Duodenal mucosa (tissue), 2 donors: ENCODE data around the gene OPRM1.
"Not testable (repeated sequence)": the region's sequence is repeated elsewhere in the genome, so short reads cannot be mapped to it uniquely, and the experiment has no call there.

Experiments used
- H3K27ac ChIP-seq: one replicate; pipeline ENCODE4 v1.7.0; 2013; ENCODE audit warnings: low read depth, low read length
- H3K27me3 ChIP-seq, 2 donors: one replicate each; pipeline ENCODE4 v1.7.0; 2013; ENCODE audit warnings: low read length in 2 of 2, control low read depth in 1 of 2; ENCODE audit not compliant: insufficient read depth in 2 of 2, control insufficient read depth in 1 of 2
- H3K36me3 ChIP-seq, 2 donors: one replicate each; pipeline ENCODE4 v1.7.0; 2013; ENCODE audit warnings: low read length in 2 of 2, control low read depth in 1 of 2; ENCODE audit not compliant: insufficient read depth in 2 of 2, control insufficient read depth in 1 of 2
- H3K4me1 ChIP-seq, 2 donors: one replicate each; pipeline ENCODE4 v1.7.0; 2013; ENCODE audit warnings: low read length in 2 of 2, control low read depth in 1 of 2; ENCODE audit not compliant: insufficient read depth in 2 of 2, control insufficient read depth in 1 of 2
- H3K4me3 ChIP-seq, 2 donors: one replicate each; pipeline ENCODE4 v1.7.0; 2013; ENCODE audit warnings: low read length in 2 of 2, low read depth in 1 of 2
- H3K9ac ChIP-seq, 2 donors: one replicate each; pipeline ENCODE4 v1.7.0; 2013; ENCODE audit warnings: low read length in 2 of 2, low read depth in 1 of 2
- H3K9me3 ChIP-seq, 2 donors: one replicate each; pipeline ENCODE4 v1.7.0; 2013; ENCODE audit warnings: low read length in 2 of 2, control low read depth in 1 of 2; ENCODE audit not compliant: control insufficient read depth in 1 of 2

The OPRM1 gene

GRCh38 chr6:154078596-154078995, 39.6 kb downstream of the OPRM1 start:
- not testable (repeated sequence) for H3K27ac ChIP-seq, H3K36me3 ChIP-seq, H3K4me3 ChIP-seq, H3K4me1 ChIP-seq, H3K27me3 ChIP-seq, H3K9me3 ChIP-seq, H3K9ac ChIP-seq

- Histone ChIP-seq H3K36me3 (no peaks in the 10 kb centered on the region), H3K4me1 (no peaks in the 10 kb centered on the region), H3K9ac (no peak overlapping the region), H3K9me3 (no peaks in the 10 kb centered on the region), H3K27me3 (no peaks in the 10 kb centered on the region), H3K4me3 (no peak overlapping the region), H3K27ac (no peak overlapping the region)
Measured at GRCh38 chr6:154080461-154081189, 41.6 kb downstream of the OPRM1 start.

- no peak overlapping the region for H3K4me3 ChIP-seq
- no peak overlapping the region for H3K9ac ChIP-seq
- H3K27me3 ChIP-seq: no peaks in the 10 kb centered on the region
- no peaks in the 10 kb centered on the region for H3K36me3 ChIP-seq
- no peaks in the 10 kb centered on the region for H3K9me3 ChIP-seq
- H3K27ac ChIP-seq: no peak overlapping the region
- no peaks in the 10 kb centered on the region for H3K4me1 ChIP-seq
Measured at GRCh38 chr6:154086510-154086909, 47.5 kb downstream of the OPRM1 start.

- Histone ChIP-seq H3K27ac (no peak overlapping the region), H3K9ac (no peak overlapping the region), H3K9me3 (no peaks in the 10 kb centered on the region), H3K27me3 (no peaks in the 10 kb centered on the region), H3K4me3 (no peak overlapping the region), H3K4me1 (no peaks in the 10 kb centered on the region), H3K36me3 (no peaks in the 10 kb centered on the region)
Measured at GRCh38 chr6:154092326-154092962, 53.4 kb downstream of the OPRM1 start.

- H3K27ac ChIP-seq: no peak overlapping the region
- H3K9me3 ChIP-seq: no peaks in the 10 kb centered on the region
- H3K4me1 ChIP-seq: no peaks in the 10 kb centered on the region
Measured at GRCh38 chr6:154093231-154094044, 54.4 kb downstream of the OPRM1 start.

GRCh38 chr6:154095571-154095970, 56.5 kb downstream of the OPRM1 start:
- no peak overlapping the region for H3K27ac ChIP-seq
- no peaks in the 10 kb centered on the region for H3K4me1 ChIP-seq
- no peaks in the 10 kb centered on the region for H3K9me3 ChIP-seq
- no peaks in the 10 kb centered on the region for H3K36me3 ChIP-seq
- H3K4me3 ChIP-seq: no peak overlapping the region
- H3K27me3 ChIP-seq: no peaks in the 10 kb centered on the region
- no peak overlapping the region for H3K9ac ChIP-seq

More at GRCh38 chr6:154093231-154094044, 54.4 kb downstream of the OPRM1 start:
- Histone ChIP-seq H3K9ac (no peak overlapping the region), H3K27me3 (no peaks in the 10 kb centered on the region), H3K36me3 (no peaks in the 10 kb centered on the region), H3K4me3 (no peak overlapping the region)

- H3K27ac ChIP-seq: no peak overlapping the region
- H3K9ac ChIP-seq: no peak overlapping the region
- no peaks in the 10 kb centered on the region for H3K9me3 ChIP-seq
- no peaks in the 10 kb centered on the region for H3K27me3 ChIP-seq
- no peak overlapping the region for H3K4me3 ChIP-seq
- no peaks in the 10 kb centered on the region for H3K4me1 ChIP-seq
- no peaks in the 10 kb centered on the region for H3K36me3 ChIP-seq
Measured at GRCh38 chr6:154096316-154096715, 57.3 kb downstream of the OPRM1 start.

GRCh38 chr6:154096834-154097233, 57.8 kb downstream of the OPRM1 start:
- H3K36me3 ChIP-seq: no peaks in the 10 kb centered on the region
- no peak overlapping the region for H3K27ac ChIP-seq
- no peak overlapping the region for H3K9ac ChIP-seq
- H3K9me3 ChIP-seq: no peaks in the 10 kb centered on the region
- H3K4me3 ChIP-seq: no peak overlapping the region
- no peaks in the 10 kb centered on the region for H3K4me1 ChIP-seq
- H3K27me3 ChIP-seq: no peaks in the 10 kb centered on the region

- H3K9ac ChIP-seq: no peak overlapping the region
- no peaks in the 10 kb centered on the region for H3K36me3 ChIP-seq
- H3K4me1 ChIP-seq: no peaks in the 10 kb centered on the region
- no peaks in the 10 kb centered on the region for H3K27me3 ChIP-seq
- no peaks in the 10 kb centered on the region for H3K9me3 ChIP-seq
- H3K4me3 ChIP-seq: no peak overlapping the region
- H3K27ac ChIP-seq: no peak overlapping the region
Measured at GRCh38 chr6:154099211-154099610, 60.2 kb downstream of the OPRM1 start.

- no peaks in the 10 kb centered on the region for H3K27me3 ChIP-seq
- H3K36me3 ChIP-seq: no peaks in the 10 kb centered on the region
- H3K9ac ChIP-seq: no peak overlapping the region
- no peak overlapping the region for H3K27ac ChIP-seq
- H3K4me3 ChIP-seq: no peak overlapping the region
- no peaks in the 10 kb centered on the region for H3K4me1 ChIP-seq
- no peaks in the 10 kb centered on the region for H3K9me3 ChIP-seq
Measured at GRCh38 chr6:154106251-154106650, 67.2 kb downstream of the OPRM1 start.
